WI38 (cell line): ENCODE results near the gene SH3PXD2B.
"Not testable (repeated sequence)": the region's sequence is repeated elsewhere in the genome, so short reads cannot be mapped to it uniquely, and the experiment has no call there.

ENCODE experiments used
- H3K4me3 ChIP-seq: 2 replicates; pipeline ENCODE4 v1.5.1; 2011; ENCODE audit warnings: low read depth, mild to moderate bottlenecking, control low read depth, low read length
- CTCF ChIP-seq: IDR thresholded peaks from 2 replicates; pipeline ENCODE4 v1.5.1; 2012; ENCODE audit warnings: low read depth, mild to moderate bottlenecking, control low read depth, low read length

Gene SH3PXD2B

GRCh38 chr5:172358345-172358744 lies 96.0 kb downstream of the SH3PXD2B start:
- H3K4me3 ChIP-seq, result no peak overlapping the region
- TF ChIP-seq CTCF, result no peak

- no peak overlapping the region for H3K4me3 ChIP-seq
- no peak for TF ChIP-seq CTCF
Observed at GRCh38 chr5:172356527-172356926, 97.8 kb downstream of the SH3PXD2B start.

GRCh38 chr5:172356047-172356446 lies 98.3 kb downstream of the SH3PXD2B start:
- no peak for TF ChIP-seq CTCF
- H3K4me3 ChIP-seq, result no peak overlapping the region

GRCh38 chr5:172353846-172354245 lies 100.5 kb downstream of the SH3PXD2B start:
- TF ChIP-seq CTCF, result no peak
- no peak overlapping the region for H3K4me3 ChIP-seq

GRCh38 chr5:172353271-172353812 lies 101.0 kb downstream of the SH3PXD2B start:
- TF ChIP-seq CTCF, result no peak

GRCh38 chr5:172352526-172352925 lies 101.8 kb downstream of the SH3PXD2B start:
- not testable (repeated sequence) for H3K4me3 ChIP-seq

More at GRCh38 chr5:172353271-172353812, 101.0 kb downstream of the SH3PXD2B start:
- no peak overlapping the region for H3K4me3 ChIP-seq

GRCh38 chr5:172351240-172351778 lies 103.0 kb downstream of the SH3PXD2B start:
- TF ChIP-seq CTCF, result no peak
- no peak overlapping the region for H3K4me3 ChIP-seq
